ENCODE measurements around the gene ANKRD53.
"Not testable (repeated sequence)": the region's sequence is repeated elsewhere in the genome, so short reads cannot be mapped to it uniquely, and the experiment has no call there.

ANKRD53 gene

DNA sequence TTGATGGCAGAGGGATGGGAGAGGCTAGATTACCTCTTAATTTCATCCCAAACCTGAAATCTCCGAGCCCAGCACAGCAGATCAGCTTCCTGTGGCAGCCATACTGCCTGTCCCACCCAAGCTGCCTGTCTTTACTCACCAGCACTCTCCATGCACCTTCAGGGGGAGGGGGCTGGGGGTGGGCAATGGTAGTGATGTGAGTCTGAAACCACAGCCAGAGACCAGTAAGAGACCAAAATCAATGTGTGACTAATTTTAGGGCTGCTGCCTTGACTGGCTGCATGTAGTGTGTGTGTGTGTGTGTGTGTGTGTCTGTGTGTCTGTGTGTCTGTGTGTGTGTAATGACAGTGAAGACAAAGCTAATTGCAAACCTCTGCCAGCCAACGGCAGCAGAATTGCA, 27.9 kb downstream of the ANKRD53 start:
- DNase-seq (ENCODE audit: low spot score): no peak

DNA sequence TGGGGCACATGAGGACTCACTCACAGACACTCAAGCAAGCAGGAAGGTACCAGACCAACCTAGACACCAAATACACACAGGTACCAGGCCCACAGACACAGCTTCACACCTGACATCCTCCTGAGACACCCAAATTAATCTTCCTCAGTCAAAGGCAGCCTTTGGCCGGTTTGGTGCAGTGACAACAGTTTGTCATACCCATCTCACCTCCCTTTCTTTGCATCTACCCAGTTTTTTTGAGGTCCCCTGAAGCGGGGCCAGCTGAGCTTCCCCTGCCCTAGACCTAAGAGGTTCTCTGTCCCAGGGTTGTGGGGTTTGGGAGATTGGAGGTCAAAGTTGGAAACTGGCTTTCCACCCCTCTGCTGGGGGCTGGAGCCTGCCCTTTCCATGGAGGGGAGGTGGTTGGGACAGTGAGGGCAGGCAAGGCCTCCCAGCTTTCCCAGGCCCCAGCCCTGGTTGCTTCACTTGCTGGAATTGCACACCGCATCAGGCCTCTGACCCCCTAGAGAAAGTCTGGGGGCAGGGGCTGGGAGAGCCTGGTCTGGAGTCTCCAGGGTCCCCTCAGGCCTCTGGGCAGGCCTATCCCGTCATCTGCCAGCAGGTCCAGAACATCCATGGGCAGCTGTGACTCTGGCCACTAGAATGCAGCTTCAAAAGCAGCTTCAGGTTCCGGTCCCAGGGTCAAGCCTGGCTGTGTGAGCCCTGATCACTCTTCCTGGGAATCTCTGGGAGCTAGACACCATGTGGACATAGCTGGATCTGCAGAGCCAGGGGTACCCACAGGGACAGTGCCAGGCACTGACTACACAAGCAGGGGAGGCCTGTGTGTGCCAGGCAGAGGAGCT, 28.7 kb downstream of the ANKRD53 start:
- DNase-seq (ENCODE audit: low spot score): no peak

DNA sequence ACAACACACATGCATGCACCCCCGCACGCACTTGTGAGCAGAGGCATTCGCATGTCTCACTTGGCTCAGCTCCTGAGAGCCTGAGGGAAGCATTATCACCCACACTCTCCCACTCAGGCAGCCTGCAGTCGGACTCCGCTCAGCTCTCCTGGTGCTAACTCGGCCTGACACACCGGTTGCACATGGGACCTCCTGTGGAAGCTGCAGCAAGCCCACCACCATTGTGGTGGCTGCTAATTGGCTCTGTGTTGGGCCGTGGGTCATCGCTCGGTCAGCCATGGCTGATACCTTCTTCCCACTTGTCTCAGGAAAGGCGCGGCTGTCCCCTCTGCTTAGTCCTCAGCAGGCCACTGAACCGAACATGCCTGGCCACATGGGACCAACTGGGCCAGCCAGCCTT, 29.9 kb downstream of the ANKRD53 start:
- DNase-seq (ENCODE audit: low spot score): no peak

DNA sequence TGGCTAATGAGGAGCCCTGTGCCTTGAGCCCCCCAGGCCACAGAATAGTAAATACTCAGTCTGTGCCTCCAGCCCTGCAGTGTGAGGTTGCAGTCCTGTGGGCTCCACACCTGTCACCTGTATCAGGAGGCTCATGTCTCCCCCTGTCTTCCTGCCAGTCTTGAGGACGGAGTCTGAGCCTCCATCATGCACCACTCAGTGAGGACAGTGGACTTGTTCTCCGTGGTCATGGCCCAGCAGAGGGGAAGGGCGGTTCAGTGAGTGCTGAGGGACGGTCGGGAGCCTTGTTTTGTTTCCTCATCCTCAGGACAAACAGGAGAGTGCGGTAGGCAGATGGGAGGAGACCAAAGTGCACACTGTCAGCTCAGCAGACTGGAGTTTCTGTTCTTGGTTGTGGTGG, 33.4 kb downstream of the ANKRD53 start:
- not testable (repeated sequence) for DNase-seq (ENCODE audit: low spot score)

DNA sequence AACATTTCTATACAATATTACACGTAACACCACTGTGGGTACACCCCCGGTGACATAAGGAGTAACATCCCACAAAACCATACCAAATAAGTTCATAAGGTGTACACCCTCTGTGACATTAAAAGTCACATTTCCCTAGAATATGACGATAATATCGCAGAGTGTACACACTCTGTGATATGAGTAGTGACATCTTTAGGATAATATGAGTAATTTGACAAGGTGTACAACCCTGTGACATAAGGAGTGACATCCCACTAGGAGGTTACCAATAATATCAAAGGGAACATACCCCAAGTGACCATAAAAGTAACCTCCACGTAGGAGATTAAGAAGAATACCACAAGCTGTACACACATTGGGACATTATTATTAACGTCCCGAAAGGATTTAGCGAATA, 40.2 kb downstream of the ANKRD53 start:
- DNase-seq (ENCODE audit: low spot score): no peak

DNA sequence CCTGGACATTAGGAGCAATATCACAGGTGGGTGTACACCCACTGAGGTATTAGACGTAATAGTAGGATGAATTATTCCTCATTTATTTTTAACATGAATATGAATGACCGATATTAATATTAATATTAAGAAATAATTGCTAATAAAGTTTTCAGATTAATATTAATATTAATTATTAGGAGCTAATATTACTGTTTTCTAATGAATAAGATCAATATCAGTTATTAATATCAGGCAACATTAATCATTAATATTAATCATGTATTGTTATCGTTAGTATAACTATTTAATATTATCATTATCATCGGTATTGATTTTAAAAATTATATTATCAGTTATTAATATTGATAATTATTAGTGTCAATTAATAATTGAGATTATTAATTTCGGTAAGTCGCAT, 41.6 kb downstream of the ANKRD53 start:
- not testable (repeated sequence) for DNase-seq (ENCODE audit: low spot score)

DNA sequence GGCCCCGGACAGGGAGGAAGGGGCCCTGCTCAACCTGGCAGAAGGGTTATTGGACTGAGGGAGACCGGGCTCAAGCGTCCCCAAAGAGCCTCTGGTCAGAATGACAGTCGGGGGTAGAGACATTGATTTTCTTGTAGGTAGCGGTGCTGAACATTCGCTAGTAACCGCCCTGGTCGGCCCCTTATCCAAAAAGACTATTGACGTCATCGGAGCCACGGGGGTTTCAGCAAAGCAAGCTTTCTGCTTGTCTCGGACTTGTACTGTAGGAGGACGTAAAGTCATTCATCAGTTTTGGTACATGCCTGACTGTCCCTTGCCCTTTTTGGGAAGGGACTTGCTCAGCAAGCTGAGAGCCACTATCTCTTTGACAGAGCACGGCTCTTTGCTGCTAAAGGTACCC, 43.0 kb downstream of the ANKRD53 start:
- DNase-seq (ENCODE audit: low spot score): not testable (repeated sequence)

DNA sequence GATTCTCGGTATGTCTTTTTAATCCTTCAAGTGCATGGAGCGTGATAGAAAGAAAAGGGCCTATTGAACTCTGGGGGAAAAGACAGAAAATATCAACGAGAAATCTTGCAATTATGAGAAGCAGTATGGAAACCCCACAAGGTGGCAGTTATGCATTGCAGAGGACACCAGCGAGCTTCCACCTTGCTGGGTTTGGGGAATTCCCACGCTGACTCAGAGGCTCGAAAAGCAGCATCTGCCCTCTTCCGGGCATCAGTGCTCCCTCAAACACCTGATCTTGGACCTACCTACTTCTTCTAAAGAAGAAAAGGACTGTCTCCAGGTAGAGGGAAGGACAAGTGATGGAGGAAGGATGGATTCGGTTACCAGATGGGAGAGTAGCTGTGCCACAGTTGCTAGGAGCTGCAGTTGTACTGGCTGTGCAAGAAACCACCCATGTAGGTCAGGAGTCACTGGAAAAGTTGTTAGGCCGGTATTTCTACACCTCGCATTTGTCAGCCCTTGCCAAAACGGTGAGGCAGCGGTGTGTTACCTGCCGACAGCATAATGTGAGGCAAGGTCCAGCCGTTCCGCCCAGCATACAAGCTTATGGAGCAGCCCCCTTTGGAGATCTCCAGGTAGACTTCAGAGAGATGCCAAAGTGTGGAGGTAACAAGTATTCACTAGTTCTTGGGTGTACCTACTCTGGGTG, 45.3 kb downstream of the ANKRD53 start:
- not testable (repeated sequence) for DNase-seq (ENCODE audit: low spot score)

Small RNA genes within 50 kb of the gene (small RNA-seq; reads per million reads assigned to genes)
- gene RN7SL160P: 0 to 0.44 reads per million in 2 experiments
